Smooth muscle cell (in vitro differentiated cells): ENCODE data around the gene HOXB5. TPM values are rescaled to one million over a fixed set of nuclear protein-coding genes. Genes with fewer than 3 reads are reported as not detected.

Experiments used
- DNase-seq: peaks from one replicate; lab custom pipeline; 2025; ENCODE audit not compliant: unreplicated experiment; lab: John Stamatoyannopoulos, UW
- H2AFZ ChIP-seq: fragments of 200-600 bp; sonication (generic); 2 replicates; pipeline ENCODE4 v1.6.0; 2016; ENCODE audit warnings: antibody characterized with exemption, low read depth, mild to moderate bottlenecking
- H3F3A ChIP-seq: fragments of 200-600 bp; sonication (generic); 2 replicates; pipeline ENCODE4 v1.6.0; 2017; ENCODE audit warnings: antibody characterized with exemption, low read depth
- H3K27ac ChIP-seq: fragments of 200-600 bp; sonication (generic); 2 replicates; pipeline ENCODE4 v1.5.1; 2016; ENCODE audit warnings: low read depth, mild to moderate bottlenecking
- H3K27me3 ChIP-seq: fragments of 200-600 bp; sonication (generic); 2 replicates; pipeline ENCODE4 v1.6.1; 2016; ENCODE audit warnings: low read depth, mild to moderate bottlenecking
- H3K36me3 ChIP-seq: fragments of 200-600 bp; sonication (generic); 2 replicates; pipeline ENCODE4 v1.5.1; 2016; ENCODE audit warnings: low read depth
- H3K4me1 ChIP-seq: fragments of 200-600 bp; sonication (generic); 2 replicates; pipeline ENCODE4 v1.5.1; 2016; ENCODE audit warnings: low read depth
- H3K4me2 ChIP-seq: fragments of 200-600 bp; sonication (generic); 2 replicates; pipeline ENCODE4 v1.6.0; 2016; ENCODE audit warnings: mild to moderate bottlenecking
- H3K4me3 ChIP-seq: fragments of 200-600 bp; sonication (generic); 2 replicates; pipeline ENCODE4 v1.5.1; 2016; ENCODE audit warnings: mild to moderate bottlenecking
- H3K79me2 ChIP-seq: fragments of 200-600 bp; sonication (generic); 2 replicates; pipeline ENCODE4 v1.6.0; 2016; ENCODE audit warnings: low read depth, mild to moderate bottlenecking
- H3K9ac ChIP-seq: fragments of 200-600 bp; sonication (generic); 2 replicates; pipeline ENCODE4 v1.6.0; 2016; ENCODE audit warnings: low read depth
- H3K9me3 ChIP-seq: fragments of 200-600 bp; sonication (generic); replicated peaks from 2 replicates; pipeline ENCODE4 v1.5.1; 2016; ENCODE audit warnings: low read depth
- H4K20me1 ChIP-seq: fragments of 200-600 bp; sonication (generic); 2 replicates; pipeline ENCODE4 v1.6.0; 2016; ENCODE audit warnings: low read depth
- WGBS: methylation state at CpG from one replicate; pipeline ENCODE4 v1.1.7; 2016; ENCODE audit warnings: low lambda C conversion rate; 5-methylcytosine and 5-hydroxymethylcytosine counted together
- polyA plus RNA-seq: library from polyadenylated mRNA; unstranded; fragments of >200 nt; fragmentation: Nextera tagmentation; extraction: Ambion mirVana; gene quantifications from 2 replicates; pipeline ENCODE4 v1.2.1, GENCODE V29; 2016
- total RNA-seq: library from RNA; depleted of rRNA; stranded (reverse); fragments of >200 nt; gene quantifications from 2 replicates; pipeline ENCODE4 v1.2.3, GENCODE V29; 2014
- TF ChIP-seq, protein P1 (sequence below): fragments of 200-600 bp; sonication (generic); IDR thresholded peaks from 2 replicates; pipeline ENCODE4 v1.5.1; 2017; ENCODE audit warnings: borderline replicate concordance, mild to moderate bottlenecking, antibody characterized with exemption; ENCODE audit not compliant: insufficient read depth, poor library complexity, severe bottlenecking

The HOXB5 gene
- total and polyA plus RNA-seq, 2 experiments from 2014 or later: 0.49 to 1.8 TPM

DNA sequence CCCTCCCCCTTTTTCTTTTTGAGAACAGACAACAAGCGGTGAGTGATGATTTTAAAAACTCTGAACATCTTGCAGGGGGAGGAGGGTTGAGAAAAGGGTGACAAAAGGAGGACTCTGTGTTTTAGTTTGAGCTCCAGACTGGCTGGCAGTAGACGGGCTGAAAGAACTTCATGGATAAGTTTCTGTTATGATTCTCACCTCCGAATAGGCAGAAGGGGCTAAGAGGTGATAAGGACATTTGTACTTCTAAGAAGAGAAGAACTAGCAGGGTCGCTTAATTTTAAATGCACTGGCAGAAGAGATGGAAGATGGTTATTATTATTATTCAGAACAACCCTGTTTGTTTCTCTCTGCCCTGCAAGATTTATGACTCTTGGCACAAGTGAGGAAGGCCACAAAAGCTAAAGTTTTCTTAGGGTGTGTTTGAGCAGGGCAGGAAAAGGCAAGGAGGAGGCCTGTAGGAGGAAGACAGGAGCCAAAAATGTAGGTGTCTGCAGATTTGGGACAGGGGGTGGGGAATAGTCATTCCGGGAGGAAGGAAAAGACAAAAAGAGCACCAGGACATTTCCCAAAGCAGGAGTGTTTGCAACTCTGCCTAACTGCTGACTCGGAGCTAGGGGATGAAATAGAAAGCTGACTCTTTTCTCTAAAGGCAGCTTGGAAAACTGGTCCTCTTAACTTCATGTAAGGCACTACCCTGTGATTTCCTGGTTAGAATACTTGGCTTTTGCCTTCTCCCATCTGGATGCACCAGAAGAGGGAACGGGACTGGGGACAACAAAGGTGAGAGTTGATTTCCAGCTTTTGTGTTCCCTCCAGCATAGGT, 36.8 kb downstream of the HOXB5 start:
- Histone ChIP-seq H3K27me3 (peaks cover 69% of the 10 kb centered on the region), H3K36me3 (no peaks in the 10 kb centered on the region), H3K4me2 (no peak overlapping the region), H3K4me3 (no peak overlapping the region), H4K20me1 (peaks cover 89% of the 10 kb centered on the region), H3K9me3 (no peaks in the 10 kb centered on the region), H3K79me2 (peaks cover 14% of the 10 kb centered on the region), H3F3A (no peaks in the 10 kb centered on the region), H3K4me1 (no peaks in the 10 kb centered on the region), H2AFZ (no peak overlapping the region), H3K9ac (no peak overlapping the region), H3K27ac (no peak overlapping the region)
- DNase-seq: no peak
- WGBS: 70% methylated on average over 7 of the region's 7 CpGs
- TF ChIP-seq, protein P1, sequence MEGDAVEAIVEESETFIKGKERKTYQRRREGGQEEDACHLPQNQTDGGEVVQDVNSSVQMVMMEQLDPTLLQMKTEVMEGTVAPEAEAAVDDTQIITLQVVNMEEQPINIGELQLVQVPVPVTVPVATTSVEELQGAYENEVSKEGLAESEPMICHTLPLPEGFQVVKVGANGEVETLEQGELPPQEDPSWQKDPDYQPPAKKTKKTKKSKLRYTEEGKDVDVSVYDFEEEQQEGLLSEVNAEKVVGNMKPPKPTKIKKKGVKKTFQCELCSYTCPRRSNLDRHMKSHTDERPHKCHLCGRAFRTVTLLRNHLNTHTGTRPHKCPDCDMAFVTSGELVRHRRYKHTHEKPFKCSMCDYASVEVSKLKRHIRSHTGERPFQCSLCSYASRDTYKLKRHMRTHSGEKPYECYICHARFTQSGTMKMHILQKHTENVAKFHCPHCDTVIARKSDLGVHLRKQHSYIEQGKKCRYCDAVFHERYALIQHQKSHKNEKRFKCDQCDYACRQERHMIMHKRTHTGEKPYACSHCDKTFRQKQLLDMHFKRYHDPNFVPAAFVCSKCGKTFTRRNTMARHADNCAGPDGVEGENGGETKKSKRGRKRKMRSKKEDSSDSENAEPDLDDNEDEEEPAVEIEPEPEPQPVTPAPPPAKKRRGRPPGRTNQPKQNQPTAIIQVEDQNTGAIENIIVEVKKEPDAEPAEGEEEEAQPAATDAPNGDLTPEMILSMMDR: no peak

DNA sequence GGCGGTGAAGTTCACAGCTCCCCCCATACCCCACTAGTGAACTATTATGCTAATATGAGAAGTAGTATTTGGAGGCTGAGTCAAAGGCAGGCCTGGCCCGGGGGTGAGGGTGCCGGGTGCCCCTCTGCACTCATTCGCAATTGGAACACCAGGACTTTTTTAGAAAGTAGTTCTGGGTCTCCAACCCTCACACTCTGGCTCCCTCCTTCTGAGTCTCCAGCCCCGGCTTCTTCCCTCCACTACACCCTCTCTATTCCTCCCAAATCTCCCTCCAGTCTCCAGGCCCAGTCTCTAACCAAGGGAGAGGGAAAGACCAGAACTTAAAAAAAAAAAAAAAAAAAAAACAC, 37.4 kb downstream of the HOXB5 start:
- no peak for DNase-seq
- peaks cover 83% of the 10 kb centered on the region for H4K20me1 ChIP-seq
- TF ChIP-seq, protein P1: no peak
- no peaks in the 10 kb centered on the region for H3F3A ChIP-seq
- H3K27me3 ChIP-seq: peaks cover 73% of the 10 kb centered on the region
- no peaks in the 10 kb centered on the region for H3K4me1 ChIP-seq
- H3K9ac ChIP-seq: no peak overlapping the region
- no peak overlapping the region for H3K27ac ChIP-seq
- no peaks in the 10 kb centered on the region for H3K36me3 ChIP-seq
- no peak overlapping the region for H3K4me3 ChIP-seq
- H3K79me2 ChIP-seq: peaks cover 14% of the 10 kb centered on the region
- H2AFZ ChIP-seq: no peak overlapping the region
- H3K4me2 ChIP-seq: peak overlapping the region; percentile 91
- no peaks in the 10 kb centered on the region for H3K9me3 ChIP-seq
- WGBS: 62% methylated on average over 5 of the region's 5 CpGs

DNA sequence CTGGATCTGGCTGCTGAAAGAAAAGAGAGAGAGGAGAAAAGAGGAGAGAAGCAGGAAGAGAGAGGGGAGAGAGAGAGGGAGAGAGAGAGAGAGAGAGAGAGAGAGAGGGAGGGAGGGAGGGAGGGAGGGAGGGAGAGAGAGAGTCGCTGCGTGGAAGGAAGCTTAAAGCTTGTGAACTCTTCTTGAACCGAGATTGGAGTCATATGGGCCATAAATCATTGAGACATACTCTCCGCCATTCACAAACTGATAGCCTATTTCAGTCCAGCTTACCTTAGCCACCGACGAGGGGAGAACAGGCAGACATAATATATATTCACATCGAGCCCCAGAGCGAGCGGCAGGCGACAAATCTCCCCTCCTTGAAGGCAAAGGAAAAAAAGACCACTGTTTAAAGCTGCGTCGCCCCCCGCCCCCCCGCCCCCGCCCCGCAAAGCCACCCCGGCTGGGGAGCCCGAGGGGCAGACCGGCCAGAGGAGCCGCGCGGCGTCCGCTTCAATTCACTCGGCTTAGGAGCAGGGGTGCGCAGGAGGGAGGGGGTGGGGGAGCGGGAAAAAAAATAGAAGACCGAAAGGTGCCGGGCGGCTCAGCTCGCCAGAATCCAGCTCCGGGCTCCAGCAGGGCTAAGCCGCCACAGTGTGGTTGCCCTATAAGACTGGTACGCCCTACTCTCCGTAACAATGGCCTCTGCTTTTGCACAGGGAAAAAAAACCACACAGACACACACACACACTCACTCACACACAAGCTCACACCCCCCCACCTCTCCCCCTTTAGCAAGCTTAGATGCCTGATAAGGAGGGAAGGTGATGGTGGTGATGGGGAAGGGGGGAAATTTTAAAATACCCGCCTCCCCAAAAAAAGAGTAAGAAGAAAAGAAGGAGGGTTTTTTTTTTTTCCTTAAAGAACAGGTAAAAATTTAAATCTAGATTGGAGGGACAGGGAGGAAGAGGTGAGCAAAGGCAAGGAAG, 38.0 kb downstream of the HOXB5 start:
- Histone ChIP-seq H4K20me1 (peaks cover 77% of the 10 kb centered on the region), H3F3A (no peaks in the 10 kb centered on the region), H3K36me3 (no peaks in the 10 kb centered on the region), H2AFZ (no peak overlapping the region), H3K27ac (no peak overlapping the region), H3K79me2 (peaks cover 15% of the 10 kb centered on the region), H3K4me3 (peak overlapping the region; percentile 42), H3K27me3 (peaks cover 71% of the 10 kb centered on the region), H3K4me1 (no peaks in the 10 kb centered on the region), H3K9me3 (no peaks in the 10 kb centered on the region), H3K4me2 (peak overlapping the region; percentile 91), H3K9ac (no peak overlapping the region)
- TF ChIP-seq, protein P1: no peak
- 15% methylated on average over 16 of the region's 36 CpGs for whole genome bisulfite sequencing
- DNase-seq: no peak
